K562 (cell line): ENCODE data around the gene EEF2. TPM values are rescaled to one million over a fixed set of nuclear protein-coding genes. Genes with fewer than 3 reads are reported as not detected.

Experiments used
- ARHGAP35 ChIP-seq: fragments of 450-650 bp; IDR thresholded peaks from 2 replicates; pipeline ENCODE4 v1.6.1; 2018; ENCODE audit not compliant: partially characterized antibody
- ARID2 ChIP-seq: fragments of 450-650 bp; IDR thresholded peaks from 2 replicates; pipeline ENCODE4 v1.6.1; 2017; ENCODE audit warnings: antibody characterized with exemption, mild to moderate bottlenecking
- CC2D1A ChIP-seq: fragments of 450-650 bp; IDR thresholded peaks from 2 replicates; pipeline ENCODE4 v1.6.1; 2017; ENCODE audit warnings: mild to moderate bottlenecking
- CTBP1 ChIP-seq: fragments of 450-650 bp; IDR thresholded peaks from 2 replicates; pipeline ENCODE4 v1.6.1; 2016; ENCODE audit warnings: borderline replicate concordance
- CUX1 ChIP-seq: fragments of 200-800 bp; sonication (Bioruptor generic); IDR thresholded peaks from 2 replicates; pipeline ENCODE4 v1.6.1; 2016; ENCODE audit warnings: missing genetic modification characterization, missing compliant biosample characterization
- FOXJ2 ChIP-seq: fragments of 200-800 bp; sonication (Bioruptor generic); IDR thresholded peaks from 2 replicates; pipeline ENCODE4 v1.6.1; 2016; ENCODE audit warnings: missing genetic modification characterization, missing compliant biosample characterization
- HLTF ChIP-seq: fragments of 450-650 bp; IDR thresholded peaks from 2 replicates; pipeline ENCODE4 v1.6.1; 2016
- IRF2 ChIP-seq: sonication (generic); formaldehyde crosslinking; IDR thresholded peaks from 2 replicates; pipeline ENCODE4 v1.8.1; 2022; ENCODE audit warnings: mild to moderate bottlenecking, missing genetic modification reagents
- KAT7 ChIP-seq: sonication (generic); formaldehyde crosslinking; IDR thresholded peaks from 2 replicates; pipeline ENCODE4 v1.8.0; 2022; ENCODE audit warnings: missing genetic modification reagents, mild to moderate bottlenecking, borderline replicate concordance
- KLF16 ChIP-seq: IDR thresholded peaks from 2 replicates; pipeline ENCODE4 v1.6.1; 2016; ENCODE audit warnings: antibody characterized with exemption
- MIER1 ChIP-seq: fragments of 450-650 bp; IDR thresholded peaks from 2 replicates; pipeline ENCODE4 v1.6.1; 2016; ENCODE audit warnings: antibody characterized with exemption, mild to moderate bottlenecking, low read depth
- NCOA2 ChIP-seq, 2 experiments: fragments of 450-650 bp; IDR thresholded peaks; 2 replicates each; pipeline ENCODE4 v1.6.1; 2018; ENCODE audit warnings: mild to moderate bottlenecking in 2 of 2, moderate library complexity in 1 of 2; ENCODE audit not compliant: partially characterized antibody in 2 of 2
- POLR2AphosphoS5 ChIP-seq: IDR thresholded peaks from 2 replicates; pipeline ENCODE4 v1.6.1; 2011; ENCODE audit warnings: mild to moderate bottlenecking, low read depth, low read length, moderate library complexity; ENCODE audit not compliant: control insufficient read depth, insufficient read depth
- RBM25 ChIP-seq: fragments of 200-400 bp; formaldehyde crosslinking; IDR thresholded peaks from 2 replicates; pipeline ENCODE4 v1.6.1; 2018; ENCODE audit warnings: low read length, low read depth, moderate library complexity; ENCODE audit not compliant: severe bottlenecking
- RNF2 ChIP-seq: sonication (generic); IDR thresholded peaks from 2 replicates; pipeline ENCODE4 v1.6.1; 2016
- SMAD3 ChIP-seq: fragments of 450-650 bp; formaldehyde crosslinking; conservative IDR thresholded peaks from 2 replicates; pipeline ENCODE4 v1.4.0; 2020; ENCODE audit warnings: mild to moderate bottlenecking
- STAT5A ChIP-seq: IDR thresholded peaks from 2 replicates; pipeline ENCODE4 v1.6.1; 2012; ENCODE audit warnings: low read length, inconsistent platforms, borderline replicate concordance
- TFAM ChIP-seq: fragments of 250-450 bp; sonication (Bioruptor Pico); conservative IDR thresholded peaks from 2 replicates; pipeline ENCODE4 v1.5.0; 2021; ENCODE audit warnings: mild to moderate bottlenecking, moderate library complexity
- USF1 ChIP-seq: sonication (generic); formaldehyde crosslinking; IDR thresholded peaks from 2 replicates; pipeline ENCODE4 v1.9.0; 2022; ENCODE audit warnings: mild to moderate bottlenecking, missing genetic modification reagents
- ZC3H4 ChIP-seq: sonication (generic); formaldehyde crosslinking; IDR thresholded peaks from 2 replicates; pipeline ENCODE4 v1.9.0; 2021; ENCODE audit warnings: missing genetic modification reagents, borderline replicate concordance
- ZNF23 ChIP-seq: fragments of 250-450 bp; sonication (Bioruptor Pico); IDR thresholded peaks from 2 replicates; pipeline ENCODE4 v1.4.0; 2020; ENCODE audit warnings: mild to moderate bottlenecking
- ZNF511 ChIP-seq: sonication (generic); formaldehyde crosslinking; IDR thresholded peaks from 2 replicates; pipeline ENCODE4 v1.8.0; 2022; ENCODE audit warnings: mild to moderate bottlenecking, missing genetic modification reagents
- ZNF589 ChIP-seq: fragments of 200-800 bp; sonication (Bioruptor generic); IDR thresholded peaks from 2 replicates; pipeline ENCODE4 v1.6.1; 2016; ENCODE audit warnings: low read depth, missing genetic modification characterization, missing compliant biosample characterization
- ZNF717 ChIP-seq: fragments of 250-450 bp; sonication (Bioruptor Pico); IDR thresholded peaks from 2 replicates; pipeline ENCODE4 v1.5.0; 2021
- ZZZ3 ChIP-seq: fragments of 450-650 bp; IDR thresholded peaks from 2 replicates; pipeline ENCODE4 v1.6.1; 2016; ENCODE audit warnings: antibody characterized with exemption, mild to moderate bottlenecking, moderate library complexity
- polyA plus RNA-seq, 8 experiments: library from polyadenylated mRNA; depleted of rRNA in 4 of 8; stranded (reverse) in 5 of 8; unstranded in 3 of 8; fragments of >200 nt; fragmentation: Nextera tagmentation in 2 of 8; fragmentation: Illumina TruSeq in 1 of 8; extraction: Ambion mirVana in 2 of 8; extraction: Trizol in 1 of 8; gene quantifications; 2 replicates each; pipeline versions ENCODE4 v1.2.1 to v1.2.3, GENCODE V29; 2011 to 2014; ENCODE audit warnings: inconsistent platforms in 1 of 8, missing spikeins in 1 of 8
- total RNA-seq, 7 experiments: library from RNA; depleted of rRNA in 6 of 7; stranded (reverse); fragments of >200 nt in 6 of 7; fragmentation: Illumina TruSeq in 2 of 7; extraction: Trizol in 2 of 7; gene quantifications; 2 replicates each; pipeline versions ENCODE4 v1.2.1 to v1.2.3, GENCODE V29; 2011 to 2021; ENCODE audit warnings: low replicate concordance in 1 of 7

Gene EEF2
- total and polyA plus RNA-seq, 9 of the 15 experiments (the other 6 are each of a cell fraction or from before 2014, with no cell fraction given), result 372 to 3,003 (median 1,453) TPM

DNA sequence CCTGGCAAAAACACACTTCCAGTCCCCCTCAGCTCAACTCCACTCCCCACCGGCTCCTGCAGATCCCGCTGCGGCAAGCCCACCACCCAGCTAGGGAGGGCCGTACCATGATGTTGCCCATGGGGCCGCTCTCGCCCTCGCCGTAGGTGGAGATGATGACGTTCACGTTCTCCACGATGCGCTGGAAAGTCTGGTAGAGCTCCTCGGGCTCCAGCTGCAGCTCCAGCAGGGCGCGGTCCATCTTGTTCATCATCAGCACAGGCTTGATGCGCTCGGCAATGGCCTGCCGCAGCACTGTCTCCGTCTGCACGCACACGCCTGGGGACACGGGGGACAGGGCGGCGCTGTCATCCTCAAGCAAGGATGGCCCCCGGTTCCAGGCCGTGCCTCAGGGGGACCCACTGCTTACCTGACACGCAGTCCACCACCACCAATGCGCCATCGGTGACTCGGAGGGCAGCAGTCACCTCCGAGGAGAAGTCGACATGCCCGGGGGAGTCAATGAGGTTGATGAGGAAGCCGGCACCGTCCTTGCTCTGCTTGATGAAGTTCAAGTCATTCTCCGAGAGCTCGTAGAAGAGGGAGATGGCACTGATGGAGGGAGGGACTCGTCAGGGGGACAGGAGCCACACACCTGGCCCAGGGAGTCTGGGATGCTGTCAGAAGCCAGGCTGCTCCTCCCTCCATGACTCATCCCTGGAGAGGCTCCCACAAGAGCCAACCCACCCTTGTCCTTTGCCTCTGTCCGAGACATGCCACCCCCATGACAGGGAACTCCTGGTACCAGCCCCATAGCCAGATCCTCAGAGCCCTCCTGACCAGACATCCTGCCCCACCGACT, 2.3 kb downstream of the EEF2 start (continued):
- no peak for TF ChIP-seq CUX1
- no peak for TF ChIP-seq USF1 (CRISPR knock-in tag)
- no peak for TF ChIP-seq ZZZ3
- no peak for TF ChIP-seq ZNF717 (CRISPR knock-in tag)
- TF ChIP-seq MIER1, result no peak
- no peak for TF ChIP-seq ZNF589
- peak; percentile 82; the same call in 1 of the 2 replicates for TF ChIP-seq KAT7 (CRISPR knock-in tag)
- no peak for TF ChIP-seq CTBP1
- TF ChIP-seq ZNF511 (CRISPR knock-in tag), result no peak
- no peak for TF ChIP-seq ZNF23 (CRISPR knock-in tag)
- TF ChIP-seq POLR2AphosphoS5, result 0 out of 2 replicates have a peak, but pooled peaks have one; percentile 14
- TF ChIP-seq STAT5A, result no peak
- TF ChIP-seq ARHGAP35, result no peak
- TF ChIP-seq KLF16, result no peak
- TF ChIP-seq ARID2, result no peak
- no peak for TF ChIP-seq SMAD3 (CRISPR knock-in tag)
- TF ChIP-seq RNF2, result no peak
- no peak for TF ChIP-seq FOXJ2 (tag)
- no peak for TF ChIP-seq HLTF
- 0 out of 2 replicates have a peak, but pooled peaks have one; percentile 21 for TF ChIP-seq IRF2
- TF ChIP-seq NCOA2 (IDR thresholded peaks at IDR 0.05; ENCODE audit: partially characterized antibody in 2 of 2), result no peak
- no peak for TF ChIP-seq RBM25
- 0 out of 2 replicates have a peak, but pooled peaks have one; percentile 21 for TF ChIP-seq ZC3H4 (CRISPR knock-in tag)
- no peak for TF ChIP-seq TFAM
- no peak for TF ChIP-seq CC2D1A
